HG02970 (cell line): ENCODE results near the gene TMEM225B.
"Not testable (repeated sequence)": the region's sequence is repeated elsewhere in the genome, so short reads cannot be mapped to it uniquely, and the experiment has no call there.

Experiments
- ATAC-seq: cut with Tn5 transposase; IDR thresholded peaks from one replicate; pipeline ENCODE4 v1.9.1; 2021; ENCODE audit warnings: mild to moderate bottlenecking, moderate library complexity, moderate number of reproducible peaks; ENCODE audit not compliant: unreplicated experiment, low FRiP score

The TMEM225B gene

DNA sequence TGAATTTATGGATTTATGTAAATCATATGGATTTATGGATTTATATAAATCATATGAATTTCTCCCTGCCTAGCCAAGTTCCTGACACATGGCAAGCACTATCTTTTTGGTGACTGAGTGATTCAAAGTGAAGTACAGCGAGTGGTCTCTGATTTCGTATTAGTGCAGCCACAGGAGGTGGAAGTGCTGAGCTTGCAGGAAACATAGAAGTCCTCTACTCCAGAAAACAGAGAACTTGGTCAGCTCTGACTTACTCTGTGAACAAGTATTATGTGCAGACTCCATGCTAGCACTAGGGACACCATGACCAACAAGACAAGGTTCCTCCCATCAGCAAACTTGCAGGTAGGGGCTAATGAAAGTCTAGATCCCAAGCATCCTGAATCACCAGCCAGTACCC is 53.2 kb downstream of the TMEM225B start:
- ATAC-seq = no peak

DNA sequence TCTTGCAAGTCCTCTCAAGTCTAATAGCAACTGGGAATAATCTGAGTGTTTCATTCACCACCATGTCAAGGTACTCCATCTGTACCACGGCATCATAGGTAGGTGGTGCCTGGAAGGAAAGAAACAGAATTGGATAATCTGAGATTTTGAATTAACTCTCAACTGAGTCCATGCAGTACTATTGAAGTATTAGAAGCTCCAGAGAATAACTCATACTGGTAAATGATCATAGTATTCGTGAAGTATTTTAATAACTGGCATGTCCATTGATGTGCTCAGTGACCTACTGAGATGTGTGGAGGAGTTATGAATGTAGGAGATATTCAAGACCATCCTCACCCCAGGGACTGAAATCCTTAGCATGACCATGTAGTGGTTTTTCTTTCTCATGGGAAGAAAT is 54.6 kb downstream of the TMEM225B start:
- no peak for ATAC-seq

DNA sequence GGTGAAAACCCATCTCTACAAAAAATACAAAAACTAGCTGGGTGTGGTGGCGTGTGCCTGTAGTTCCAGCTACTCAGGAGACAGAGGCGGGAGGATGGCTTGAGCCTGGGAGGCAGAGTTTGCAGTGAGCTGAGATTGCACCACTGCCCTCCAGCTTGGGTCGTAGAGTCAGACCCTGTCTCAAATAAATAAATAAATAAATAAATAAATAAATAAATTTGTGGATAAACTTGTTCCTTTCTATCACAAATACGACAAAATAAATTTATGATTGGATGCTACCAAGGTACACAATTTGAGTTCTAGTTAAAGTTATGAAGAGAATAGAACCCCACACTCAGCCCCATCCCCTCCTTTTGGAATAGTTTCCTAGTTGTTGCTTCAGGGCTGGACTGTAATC is 55.2 kb downstream of the TMEM225B start:
- ATAC-seq = not testable (repeated sequence)

DNA sequence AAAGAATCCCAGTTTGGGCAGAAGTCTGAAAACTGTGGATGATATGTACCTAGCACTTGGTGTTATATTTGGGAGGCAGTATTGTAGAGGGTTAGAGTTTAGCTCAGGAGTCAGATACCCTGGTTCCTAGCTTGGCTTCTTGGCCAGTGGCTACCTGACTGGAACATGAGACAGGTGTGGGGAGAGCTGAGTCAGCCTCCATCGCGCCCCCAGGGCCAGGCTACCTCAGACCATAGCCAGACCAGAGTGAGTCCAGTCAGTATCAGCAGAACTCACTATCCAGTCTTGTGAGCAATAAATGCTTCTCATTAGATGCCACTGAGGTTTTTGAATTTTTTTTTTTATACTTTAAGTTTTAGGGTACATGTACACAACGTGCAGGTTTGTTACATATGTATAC is 55.7 kb downstream of the TMEM225B start:
- ATAC-seq = no peak

DNA sequence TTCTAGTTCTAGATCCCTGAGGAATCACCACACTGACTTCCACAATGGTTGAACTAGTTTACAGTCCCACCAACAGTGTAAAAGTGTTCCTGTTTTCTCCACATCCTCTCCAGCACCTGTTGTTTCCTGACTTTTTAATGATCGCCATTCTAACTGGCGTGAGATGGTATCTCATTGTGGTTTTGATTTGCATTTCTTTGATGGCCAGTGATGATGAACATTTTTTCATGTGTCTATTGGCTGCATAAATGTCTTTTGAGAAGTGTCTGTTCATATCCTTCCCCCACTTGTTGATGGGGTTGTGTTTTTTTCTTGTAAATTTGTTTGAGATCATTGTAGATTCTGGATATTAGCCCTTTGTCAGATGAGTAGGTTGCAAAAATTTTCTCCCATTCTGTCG is 56.6 kb downstream of the TMEM225B start:
- not testable (repeated sequence) for ATAC-seq

DNA sequence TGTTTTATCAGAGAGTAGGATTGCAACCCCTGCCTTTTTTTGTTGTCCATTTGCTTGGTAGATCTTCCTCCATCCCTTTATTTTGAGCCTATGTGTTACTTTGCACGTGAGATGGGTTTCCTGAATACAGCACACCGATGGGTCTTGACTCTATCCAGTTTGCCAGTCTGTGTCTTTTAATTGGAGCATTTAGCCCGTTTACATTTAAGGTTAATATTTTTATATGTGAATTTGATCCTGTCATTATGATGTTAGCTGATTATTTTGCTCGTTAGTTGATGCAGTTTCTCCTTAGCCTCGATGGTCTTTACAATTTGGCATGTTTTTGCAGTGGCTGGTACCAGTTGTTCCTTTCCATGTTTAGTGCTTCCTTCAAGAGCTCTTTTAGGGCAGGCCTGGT is 59.8 kb downstream of the TMEM225B start:
- ATAC-seq = not testable (repeated sequence)
